GM12878 (cell line): ENCODE measurements around the gene ARSI. TPM values are rescaled to one million over a fixed set of nuclear protein-coding genes. Genes with fewer than 3 reads are reported as not detected.

Source experiments
- ATAC-seq: fragments of 200-7000 bp; cut with Tn5 transposase; 3 replicates; pipeline ENCODE4 v1.9.1; 2020; ENCODE audit warnings: mild to moderate bottlenecking, moderate library complexity
- BruUV-seq: library from RNA; stranded (reverse); fragments of 400-500 nt; replicated peaks from 2 replicates; lab custom pipeline; 2021; lab: Mats Ljungman, UMichigan
- CTCF ChIA-PET: fragments of 300-600 bp; sonication (Branson Sonifier 250); formaldehyde crosslinking; extraction: SDS; loops from one replicate; lab custom pipeline; 2021; ENCODE audit warnings: inconsistent platforms; lab: Yijun Ruan, JAX
- POLR2A ChIA-PET: fragments of 350-600 bp; formaldehyde crosslinking; extraction: SDS; loops from one replicate; lab custom pipeline; 2021; ENCODE audit warnings: inconsistent platforms; lab: Charles Lee
- RAD21 ChIA-PET: fragments of 300-600 bp; sonication (Branson Sonifier 250); formaldehyde crosslinking; loops from one replicate; lab custom pipeline; 2023; ENCODE audit warnings: antibody characterized with exemption; ENCODE audit not compliant: unreplicated experiment; lab: Charles Lee
- SMC1A ChIA-PET: fragments of 300-600 bp; sonication (Branson Sonifier 250); formaldehyde crosslinking; loops from one replicate; lab custom pipeline; 2023; ENCODE audit not compliant: unreplicated experiment, uncharacterized antibody; lab: Charles Lee
- DNase-seq: peaks from one replicate; pipeline ENCODE4 v3.0.0-alpha.2; 2011; ENCODE audit warnings: low read depth, low spot score
- FAIRE-seq: peaks from 3 replicates; lab custom pipeline; 2011; peaks lifted over from hg19 to GRCh38; lab: Jason Lieb, UNC
- H2AFZ ChIP-seq: 2 replicates; pipeline ENCODE4 v1.6.0; 2011; ENCODE audit warnings: low read depth, low read length, control low read depth; ENCODE audit not compliant: control insufficient read depth
- H3K27ac ChIP-seq: 2 replicates; pipeline ENCODE4 v1.5.1; 2011; ENCODE audit warnings: control low read depth; ENCODE audit not compliant: control insufficient read depth, insufficient read depth
- H3K27me3 ChIP-seq, 2 experiments: replicated peaks in 1 of 2; 2 replicates each; pipeline versions ENCODE4 v1.6.0 to v1.6.1; 2011; ENCODE audit warnings: low read length in 1 of 2; ENCODE audit not compliant: control insufficient read depth in 2 of 2, insufficient read depth in 2 of 2
- H3K36me3 ChIP-seq, 2 experiments: 2 replicates each; pipeline ENCODE4 v1.5.1; 2011; ENCODE audit warnings: low read length in 1 of 2; ENCODE audit not compliant: control insufficient read depth in 2 of 2, insufficient read depth in 2 of 2
- H3K4me1 ChIP-seq: 2 replicates; pipeline ENCODE4 v1.6.1; 2011; ENCODE audit warnings: mild to moderate bottlenecking, low read length, moderate library complexity, mixed read lengths; ENCODE audit not compliant: control insufficient read depth, insufficient read depth
- H3K4me2 ChIP-seq: 2 replicates; pipeline ENCODE4 v1.6.0; 2011; ENCODE audit warnings: control low read depth; ENCODE audit not compliant: control insufficient read depth, insufficient read depth
- H3K4me3 ChIP-seq: fragments of 200-600 bp; sonication (generic); 2 replicates; pipeline ENCODE4 v1.5.1; 2016
- H3K79me2 ChIP-seq: 2 replicates; pipeline ENCODE4 v1.6.0; 2011; ENCODE audit warnings: low read length; ENCODE audit not compliant: control insufficient read depth, insufficient read depth
- H3K9ac ChIP-seq: 2 replicates; pipeline ENCODE4 v1.8.0; 2011; ENCODE audit warnings: low read length, control low read depth, mixed read lengths; ENCODE audit not compliant: control insufficient read depth, insufficient read depth
- H3K9me3 ChIP-seq: replicated peaks from 3 replicates; pipeline ENCODE4 v1.5.1; 2011; ENCODE audit warnings: mild to moderate bottlenecking, low read length; ENCODE audit not compliant: control insufficient read depth, insufficient read depth
- H4K20me1 ChIP-seq: 2 replicates; pipeline ENCODE4 v1.6.0; 2011; ENCODE audit not compliant: control insufficient read depth, insufficient read depth
- ASH2L ChIP-seq: fragments of 300-600, 200-600 bp; sonication (generic); IDR thresholded peaks from 2 replicates; pipeline ENCODE4 v1.6.1; 2017; ENCODE audit warnings: low read depth, mild to moderate bottlenecking, borderline replicate concordance
- BACH1 ChIP-seq: fragments of 450-650 bp; IDR thresholded peaks from 2 replicates; pipeline ENCODE4 v1.6.1; 2017; ENCODE audit warnings: mild to moderate bottlenecking, borderline replicate concordance
- BRCA1 ChIP-seq: IDR thresholded peaks from 2 replicates; pipeline ENCODE4 v1.6.1; 2011; ENCODE audit warnings: low read depth, low read length, improper control_type of control experiment
- FOS ChIP-seq: IDR thresholded peaks from 3 replicates; pipeline ENCODE4 v1.6.1; 2011; ENCODE audit warnings: borderline replicate concordance; ENCODE audit not compliant: insufficient read length; ENCODE audit errors: extremely low read depth
- IRF4 ChIP-seq: IDR thresholded peaks from 2 replicates; pipeline ENCODE4 v1.6.1; 2011; ENCODE audit warnings: low read depth, low read length
- NFYA ChIP-seq: IDR thresholded peaks from 2 replicates; pipeline ENCODE4 v1.6.1; 2011; ENCODE audit warnings: low read depth, mild to moderate bottlenecking, low read length, improper control_type of control experiment, borderline replicate concordance
- NR2C2 ChIP-seq: IDR thresholded peaks from 2 replicates; pipeline ENCODE4 v1.6.1; 2011; ENCODE audit warnings: borderline replicate concordance, low read depth; ENCODE audit not compliant: control insufficient read depth, insufficient read length
- NR2F1 ChIP-seq: fragments of 450-650 bp; conservative IDR thresholded peaks from 2 replicates; pipeline ENCODE4 v1.6.1; 2017; ENCODE audit warnings: mild to moderate bottlenecking
- SREBF1 ChIP-seq: IDR thresholded peaks from 2 replicates; pipeline ENCODE4 v1.6.1; 2012; ENCODE audit warnings: mild to moderate bottlenecking, low read length
- SUPT20H ChIP-seq: IDR thresholded peaks from 2 replicates; pipeline ENCODE4 v1.6.1; 2011; ENCODE audit warnings: low read depth, mild to moderate bottlenecking, low read length, moderate library complexity, borderline replicate concordance; ENCODE audit not compliant: control insufficient read depth
- SUZ12 ChIP-seq: fragments of 200-600 bp; sonication (generic); IDR thresholded peaks from one replicate; pipeline ENCODE4 v1.6.1; 2018; ENCODE audit warnings: antibody characterized with exemption, mild to moderate bottlenecking; ENCODE audit not compliant: unreplicated experiment
- TBL1XR1 ChIP-seq: IDR thresholded peaks from 2 replicates; pipeline ENCODE4 v1.6.1; 2012; ENCODE audit warnings: low read depth, low read length, improper control_type of control experiment
- YBX1 ChIP-seq: fragments of 450-650 bp; IDR thresholded peaks from 2 replicates; pipeline ENCODE4 v1.6.1; 2016; ENCODE audit warnings: antibody characterized with exemption
- ZZZ3 ChIP-seq: IDR thresholded peaks from 2 replicates; pipeline ENCODE4 v1.6.1; 2011; ENCODE audit warnings: low read depth; ENCODE audit not compliant: control insufficient read depth, insufficient read length
- WGBS: methylation state at CpG from one replicate; pipeline ENCODE4 v1.1.6; 2016; ENCODE audit warnings: low lambda C conversion rate; ENCODE audit not compliant: insufficient replicate concordance, insufficient coverage; ENCODE audit errors: missing lambda C conversion rate; 5-methylcytosine and 5-hydroxymethylcytosine counted together
- in situ Hi-C: fragments of 300-500 bp; cut with MboI; formaldehyde crosslinking; loops from 9 replicates; pipeline ENCODE4 v1.14.3; 2018; ENCODE audit warnings: mixed read lengths
- intact Hi-C: fragments of 100-400 bp; cut with micrococcal nuclease; formaldehyde crosslinking; loops from one replicate; pipeline ENCODE4 v1.14.2; 2022; ENCODE audit not compliant: unreplicated experiment
- polyA plus RNA-seq, 11 experiments: library from polyadenylated mRNA; depleted of rRNA in 4 of 11; unstranded in 6 of 11; stranded (reverse) in 5 of 11; fragments of >200 nt; fragmentation: Nextera tagmentation in 4 of 11; fragmentation: Illumina TruSeq in 1 of 11; extraction: Ambion mirVana in 4 of 11; extraction: Trizol in 1 of 11; gene quantifications; 1 replicate in 1 of 11; 2 replicates in 10 of 11; pipeline versions ENCODE4 v1.2.1 to v1.2.3, GENCODE V29; 2011 to 2016; ENCODE audit warnings: inconsistent platforms in 2 of 11, missing spikeins in 2 of 11, low read depth in 1 of 11
- total RNA-seq, 4 experiments: library from RNA; depleted of rRNA in 3 of 4; stranded (reverse); fragments of >200 nt in 3 of 4; fragmentation: Illumina TruSeq in 1 of 4; extraction: Trizol in 1 of 4; gene quantifications; 2 replicates each; pipeline versions ENCODE4 v1.2.1 to v1.2.3, GENCODE V29; 2013 to 2021
- TF ChIP-seq, protein P1 (sequence below): fragments of 450-650 bp; formaldehyde crosslinking; IDR thresholded peaks from 2 replicates; pipeline ENCODE4 v1.5.0; 2022; ENCODE audit warnings: mild to moderate bottlenecking, missing genetic modification characterization
- TF ChIP-seq, protein P2 (sequence below): IDR thresholded peaks from 2 replicates; pipeline ENCODE4 v1.6.1; 2011; ENCODE audit warnings: low read depth, low read length, improper control_type of control experiment, borderline replicate concordance
- TF ChIP-seq, protein P3 (sequence below): IDR thresholded peaks from 2 replicates; pipeline ENCODE4 v1.6.1; 2012; ENCODE audit warnings: low read depth, low read length, improper control_type of control experiment

The ARSI gene
- total and polyA plus RNA-seq, 10 of the 15 experiments (the other 5 are each of a cell fraction or from before 2014, with no cell fraction given), result not detected

DNA sequence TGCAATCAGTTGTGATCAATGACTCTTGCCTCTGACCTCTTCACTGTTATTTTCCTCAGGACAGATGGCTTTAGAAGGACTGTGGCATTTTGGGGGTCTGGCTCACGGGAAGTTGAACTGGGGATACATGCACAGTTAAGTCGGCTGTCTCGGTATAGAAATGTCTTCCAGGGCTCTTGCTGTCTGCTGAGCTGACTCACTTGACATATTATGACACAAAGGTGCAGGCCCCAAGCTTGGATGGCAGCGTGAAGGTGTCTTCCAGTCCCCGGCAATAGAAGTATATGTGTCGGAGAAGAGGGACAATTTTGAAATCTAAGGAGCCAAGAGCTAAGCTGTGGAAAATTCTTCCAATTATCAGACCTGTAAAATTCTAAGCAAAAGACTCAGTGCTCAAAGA is 9.8 kb upstream of the ARSI start:
- Histone ChIP-seq H3K27me3 (peaks cover 3 to 6% of the 10 kb centered on the region in 2 experiments; a peak in 3 of 4 replicates), H3K4me1 (no peaks in the 10 kb centered on the region), H4K20me1 (no peaks in the 10 kb centered on the region), H3K27ac (no peak overlapping the region), H3K9me3 (no peaks in the 10 kb centered on the region), H3K79me2 (no peaks in the 10 kb centered on the region)
- no peak for FAIRE-seq
- in situ Hi-C loops, result no loop called here
- ChIA-PET POLR2A (no interaction called here), CTCF (no interaction called here), SMC1A (interaction anchor here (0.6 kb wide), 1 partner anchor 12 kb away, joined by 3 read pairs; no protein-coding TSS in a partner anchor)
- TF ChIP-seq BACH1 (no peak), TBL1XR1 (no peak), ZZZ3 (no peak), BRCA1 (no peak), NR2C2 (no peak), NR2F1 (no peak), ASH2L (no peak), SREBF1 (no peak), IRF4 (no peak), YBX1 (no peak), FOS (no peak), SUPT20H (no peak), NFYA (no peak), SUZ12 (no peak)
- TF ChIP-seq, protein P1, sequence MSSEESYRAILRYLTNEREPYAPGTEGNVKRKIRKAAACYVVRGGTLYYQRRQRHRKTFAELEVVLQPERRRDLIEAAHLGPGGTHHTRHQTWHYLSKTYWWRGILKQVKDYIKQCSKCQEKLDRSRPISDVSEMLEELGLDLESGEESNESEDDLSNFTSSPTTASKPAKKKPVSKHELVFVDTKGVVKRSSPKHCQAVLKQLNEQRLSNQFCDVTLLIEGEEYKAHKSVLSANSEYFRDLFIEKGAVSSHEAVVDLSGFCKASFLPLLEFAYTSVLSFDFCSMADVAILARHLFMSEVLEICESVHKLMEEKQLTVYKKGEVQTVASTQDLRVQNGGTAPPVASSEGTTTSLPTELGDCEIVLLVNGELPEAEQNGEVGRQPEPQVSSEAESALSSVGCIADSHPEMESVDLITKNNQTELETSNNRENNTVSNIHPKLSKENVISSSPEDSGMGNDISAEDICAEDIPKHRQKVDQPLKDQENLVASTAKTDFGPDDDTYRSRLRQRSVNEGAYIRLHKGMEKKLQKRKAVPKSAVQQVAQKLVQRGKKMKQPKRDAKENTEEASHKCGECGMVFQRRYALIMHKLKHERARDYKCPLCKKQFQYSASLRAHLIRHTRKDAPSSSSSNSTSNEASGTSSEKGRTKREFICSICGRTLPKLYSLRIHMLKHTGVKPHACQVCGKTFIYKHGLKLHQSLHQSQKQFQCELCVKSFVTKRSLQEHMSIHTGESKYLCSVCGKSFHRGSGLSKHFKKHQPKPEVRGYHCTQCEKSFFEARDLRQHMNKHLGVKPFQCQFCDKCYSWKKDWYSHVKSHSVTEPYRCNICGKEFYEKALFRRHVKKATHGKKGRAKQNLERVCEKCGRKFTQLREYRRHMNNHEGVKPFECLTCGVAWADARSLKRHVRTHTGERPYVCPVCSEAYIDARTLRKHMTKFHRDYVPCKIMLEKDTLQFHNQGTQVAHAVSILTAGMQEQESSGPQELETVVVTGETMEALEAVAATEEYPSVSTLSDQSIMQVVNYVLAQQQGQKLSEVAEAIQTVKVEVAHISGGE, result no peak
- TF ChIP-seq, protein P2, sequence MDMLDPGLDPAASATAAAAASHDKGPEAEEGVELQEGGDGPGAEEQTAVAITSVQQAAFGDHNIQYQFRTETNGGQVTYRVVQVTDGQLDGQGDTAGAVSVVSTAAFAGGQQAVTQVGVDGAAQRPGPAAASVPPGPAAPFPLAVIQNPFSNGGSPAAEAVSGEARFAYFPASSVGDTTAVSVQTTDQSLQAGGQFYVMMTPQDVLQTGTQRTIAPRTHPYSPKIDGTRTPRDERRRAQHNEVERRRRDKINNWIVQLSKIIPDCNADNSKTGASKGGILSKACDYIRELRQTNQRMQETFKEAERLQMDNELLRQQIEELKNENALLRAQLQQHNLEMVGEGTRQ, result no peak
- TF ChIP-seq, protein P3, sequence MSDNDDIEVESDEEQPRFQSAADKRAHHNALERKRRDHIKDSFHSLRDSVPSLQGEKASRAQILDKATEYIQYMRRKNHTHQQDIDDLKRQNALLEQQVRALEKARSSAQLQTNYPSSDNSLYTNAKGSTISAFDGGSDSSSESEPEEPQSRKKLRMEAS, result no peak
- TF ChIP-seq, all 136 proteins: peak for 0
- Histone ChIP-seq H3K4me2 (no peak overlapping the region), H3K9ac (no peak overlapping the region), H3K4me3 (no peak overlapping the region), H2AFZ (no peak overlapping the region), H3K36me3 (no peaks in the 10 kb centered on the region)
- RAD21 ChIA-PET, result no interaction called here
- DNase-seq (no peak), ATAC-seq (no peak)
- intact Hi-C loops, result no loop called here
- no TSS peak for BruUV-seq
- 45% methylated on average over 6 of the region's 6 CpGs for WGBS
